AG04450 (cell line): Measurements from ENCODE around the gene TTC12. TPM values are rescaled to one million over a fixed set of nuclear protein-coding genes. Genes with fewer than 3 reads are reported as not detected.

Experiments
- CTCF ChIA-PET: fragments of 300-600, 350-600 bp; formaldehyde crosslinking; extraction: SDS; loops from one replicate; lab custom pipeline; 2022; ENCODE audit warnings: antibody characterized with exemption, inconsistent platforms; lab: Charles Lee
- POLR2A ChIA-PET: fragments of 350-600 bp; formaldehyde crosslinking; extraction: SDS; loops from one replicate; lab custom pipeline; 2021; ENCODE audit warnings: antibody characterized with exemption, inconsistent platforms; lab: Yijun Ruan, JAX
- DNase-seq: peaks from one replicate; pipeline ENCODE4 v3.0.0-alpha.2; 2011; ENCODE audit warnings: low read depth, low spot score
- H3K27ac ChIP-seq: one replicate; pipeline ENCODE4 v1.5.1; 2012; ENCODE audit warnings: low read depth, low read length, control low read depth
- H3K27me3 ChIP-seq: one replicate; pipeline ENCODE4 v1.6.0; 2012; ENCODE audit warnings: low read length; ENCODE audit not compliant: control insufficient read depth, insufficient read depth
- H3K4me3 ChIP-seq: 2 replicates; pipeline ENCODE4 v1.5.1; 2011; ENCODE audit warnings: mild to moderate bottlenecking, low read depth, low read length, control low read depth
- H3K9me3 ChIP-seq: 2 replicates; pipeline ENCODE4 v1.5.1; 2012; ENCODE audit warnings: low read length; ENCODE audit not compliant: control insufficient read depth, insufficient read depth
- CTCF ChIP-seq: IDR thresholded peaks from 2 replicates; pipeline ENCODE4 v1.5.1; 2011; ENCODE audit warnings: low read depth, low read length, control low read depth, inconsistent platforms
- polyA plus RNA-seq: library from polyadenylated mRNA; depleted of rRNA; stranded (reverse); fragments of >200 nt; gene quantifications from 2 replicates; pipeline ENCODE4 v1.2.3, GENCODE V29; 2011

The TTC12 gene
- polyA plus RNA-seq, 1 experiment, result 19.0 TPM

GRCh38 chr11:113288286-113288863 is 26.0 kb upstream of the TTC12 start:
- no peak overlapping the region for H3K27ac ChIP-seq
- ChIA-PET CTCF (interaction anchor here (0.6 to 5.9 kb wide), 9 partner anchors 12 to 1068 kb away, joined by 3 to 171 read pairs (median 10); no protein-coding TSS in a partner anchor), POLR2A (no interaction called here)
- no peak for DNase-seq
- H3K9me3 ChIP-seq, result no peaks in the 10 kb centered on the region
- no peak overlapping the region for H3K4me3 ChIP-seq
- no peaks in the 10 kb centered on the region for H3K27me3 ChIP-seq
- TF ChIP-seq CTCF, result no peak

- Histone ChIP-seq H3K4me3 (no peak overlapping the region), H3K9me3 (no peaks in the 10 kb centered on the region), H3K27me3 (no peaks in the 10 kb centered on the region), H3K27ac (no peak overlapping the region)
- peak; percentile 95 for TF ChIP-seq CTCF
- ChIA-PET CTCF (interaction anchor here (0.5 to 5.9 kb wide), 66 partner anchors 11 to 1193 kb away, joined by 3 to 171 read pairs (median 4); partner anchors contain the start of gene PTS), POLR2A (interaction anchor here (0.5 kb wide), 1 partner anchor 443 kb away, joined by 3 read pairs; no protein-coding TSS in a partner anchor)
- peak; percentile 20 for DNase-seq
Observed at GRCh38 chr11:113289431-113290187, 24.8 kb upstream of the TTC12 start.

DNA sequence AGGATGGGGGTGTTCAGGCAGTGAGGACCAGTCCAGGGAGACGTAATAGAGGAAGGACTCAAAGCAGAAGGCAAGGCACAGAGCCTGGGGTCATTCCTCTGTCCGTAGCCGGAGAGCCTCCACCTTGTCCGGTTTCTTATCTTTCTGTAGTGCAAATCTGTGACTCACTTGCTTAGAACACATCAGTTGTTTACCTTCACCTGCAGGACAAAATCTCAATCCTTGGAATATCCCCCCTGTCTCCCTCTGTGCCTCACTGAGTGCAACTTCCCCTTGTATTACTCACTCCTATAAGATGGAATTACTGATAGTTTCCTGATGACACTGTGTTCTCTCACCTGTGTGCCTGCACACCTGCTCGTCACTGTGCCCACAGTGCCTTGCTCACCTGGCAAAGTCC is 20.4 kb upstream of the TTC12 start:
- no peak overlapping the region for H3K27ac ChIP-seq
- ChIA-PET POLR2A (no interaction called here), CTCF (interaction anchor here (0.6 to 1.9 kb wide), 2 partner anchors 239 to 706 kb away, joined by 3 to 11 read pairs; no protein-coding TSS in a partner anchor)
- H3K27me3 ChIP-seq, result no peaks in the 10 kb centered on the region
- no peaks in the 10 kb centered on the region for H3K9me3 ChIP-seq
- no peak overlapping the region for H3K4me3 ChIP-seq
- no peak for TF ChIP-seq CTCF
- DNase-seq, result no peak

DNA sequence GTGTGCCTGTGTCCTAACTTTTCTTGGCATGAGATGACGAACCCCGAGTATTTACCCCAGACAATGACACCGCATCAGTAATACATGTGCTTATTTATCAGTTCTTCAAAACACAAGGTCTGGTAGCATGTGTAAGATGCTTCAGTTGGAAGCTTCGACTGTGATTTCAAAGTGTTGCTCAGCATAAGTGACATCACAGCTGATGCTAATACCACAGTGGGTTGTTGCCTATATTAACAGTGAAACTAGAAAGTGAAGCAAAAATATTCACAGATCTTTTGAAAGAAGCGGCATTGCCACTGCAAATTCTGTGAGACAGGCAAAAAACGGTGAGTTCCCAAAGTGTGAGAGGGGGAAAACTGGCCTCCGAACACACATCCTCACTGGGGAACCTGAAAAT is 18.4 kb upstream of the TTC12 start:
- no peak overlapping the region for H3K4me3 ChIP-seq
- no peak for DNase-seq
- H3K27ac ChIP-seq, result no peak overlapping the region
- H3K9me3 ChIP-seq, result no peaks in the 10 kb centered on the region
- ChIA-PET CTCF (interaction anchor here (0.7 to 1.3 kb wide), 3 partner anchors 9 to 707 kb away, joined by 3 to 4 read pairs (median 3); no protein-coding TSS in a partner anchor), POLR2A (no interaction called here)
- TF ChIP-seq CTCF, result no peak
- H3K27me3 ChIP-seq, result no peaks in the 10 kb centered on the region
